Bronchial epithelial cell (primary cell): ENCODE measurements around the gene CARF. TPM values are rescaled to one million over a fixed set of nuclear protein-coding genes. Genes with fewer than 3 reads are reported as not detected.
A peak's percentile ranks its signal among the peaks of the same experiment; 100 is the strongest.
"Not testable (repeated sequence)": the region's sequence is repeated elsewhere in the genome, so short reads cannot be mapped to it uniquely, and the experiment has no call there.

Source experiments
- DNase-seq: peaks from one replicate; pipeline ENCODE4 v3.0.0-alpha.2; 2010; ENCODE audit warnings: low read depth
- FAIRE-seq: peaks from 2 replicates; lab custom pipeline; 2011; peaks lifted over from hg19 to GRCh38; lab: Jason Lieb, UNC
- H3K27me3 ChIP-seq: 2 replicates; pipeline ENCODE4 v1.5.1; 2011; ENCODE audit warnings: low read length; ENCODE audit not compliant: control insufficient read depth, insufficient read depth
- H3K36me3 ChIP-seq: 2 replicates; pipeline ENCODE4 v1.5.1; 2011; ENCODE audit warnings: low read length; ENCODE audit not compliant: control insufficient read depth, insufficient read depth
- H3K4me3 ChIP-seq: 2 replicates; pipeline ENCODE4 v1.5.1; 2011; ENCODE audit warnings: mild to moderate bottlenecking, low read depth, low read length, control low read depth
- total RNA-seq: library from RNA; depleted of rRNA; stranded (reverse); fragments of >200 nt; gene quantifications from 2 replicates; pipeline ENCODE4 v1.2.1, GENCODE V29; 2014
- TF ChIP-seq, protein P1 (sequence below): IDR thresholded peaks from 2 replicates; pipeline ENCODE4 v1.5.1; 2011; ENCODE audit warnings: mild to moderate bottlenecking, moderate library complexity, low read length, control low read depth, inconsistent platforms; ENCODE audit not compliant: insufficient read depth, severe bottlenecking

Gene CARF
- total RNA-seq, 1 donor from 2014 or later, result 3.2 TPM

DNA sequence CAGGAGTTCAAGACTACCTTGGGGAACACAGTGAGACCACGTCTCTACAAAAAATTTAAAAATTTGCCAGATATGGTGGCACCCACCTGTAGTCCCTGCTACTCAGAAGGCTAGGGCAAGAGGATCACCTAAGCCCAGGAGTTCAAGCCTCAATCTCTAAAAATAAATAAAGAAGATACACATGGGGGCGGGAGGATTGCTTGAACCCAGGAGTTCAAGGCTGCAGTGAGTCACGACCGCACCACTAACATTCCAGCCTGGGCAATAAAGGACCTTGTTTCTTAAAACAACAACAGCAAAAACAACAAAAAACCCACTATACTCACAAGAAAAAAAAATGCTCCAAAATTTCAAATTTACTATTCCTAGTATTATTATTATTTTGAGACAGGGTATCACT is 30.5 kb upstream of the CARF start:
- no peak for DNase-seq

DNA sequence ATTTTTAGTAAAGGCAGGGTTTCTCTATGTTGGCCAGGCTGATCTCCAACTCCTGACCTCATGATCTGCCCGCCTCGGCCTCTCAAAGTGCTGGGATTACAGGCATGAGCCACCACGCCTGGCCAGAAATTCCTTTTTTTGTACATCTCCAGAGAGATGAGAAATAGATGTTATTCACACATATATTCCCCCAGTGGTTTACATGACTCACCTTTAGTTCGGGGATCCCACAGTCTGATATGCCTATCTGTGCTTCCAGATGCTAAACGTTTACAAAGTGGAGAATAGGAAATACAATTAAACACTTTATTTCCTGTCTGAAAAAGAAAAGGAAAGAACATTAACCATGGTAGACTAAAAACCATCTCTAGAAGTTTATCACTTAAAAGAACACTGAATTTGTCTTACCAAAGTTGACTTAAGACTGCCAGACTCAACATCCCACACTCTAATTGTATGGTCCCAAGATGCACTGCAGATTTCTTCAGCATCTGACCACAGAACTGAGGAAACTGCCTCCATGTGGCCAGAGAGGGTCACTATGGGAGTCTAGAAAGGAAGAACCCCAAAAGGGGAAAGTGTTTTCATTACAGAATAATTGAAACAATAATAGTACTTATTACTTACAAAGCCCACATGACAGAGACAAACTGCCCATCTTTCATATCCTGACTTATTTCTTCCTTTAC is 27.9 kb upstream of the CARF start:
- TF ChIP-seq, protein P1, sequence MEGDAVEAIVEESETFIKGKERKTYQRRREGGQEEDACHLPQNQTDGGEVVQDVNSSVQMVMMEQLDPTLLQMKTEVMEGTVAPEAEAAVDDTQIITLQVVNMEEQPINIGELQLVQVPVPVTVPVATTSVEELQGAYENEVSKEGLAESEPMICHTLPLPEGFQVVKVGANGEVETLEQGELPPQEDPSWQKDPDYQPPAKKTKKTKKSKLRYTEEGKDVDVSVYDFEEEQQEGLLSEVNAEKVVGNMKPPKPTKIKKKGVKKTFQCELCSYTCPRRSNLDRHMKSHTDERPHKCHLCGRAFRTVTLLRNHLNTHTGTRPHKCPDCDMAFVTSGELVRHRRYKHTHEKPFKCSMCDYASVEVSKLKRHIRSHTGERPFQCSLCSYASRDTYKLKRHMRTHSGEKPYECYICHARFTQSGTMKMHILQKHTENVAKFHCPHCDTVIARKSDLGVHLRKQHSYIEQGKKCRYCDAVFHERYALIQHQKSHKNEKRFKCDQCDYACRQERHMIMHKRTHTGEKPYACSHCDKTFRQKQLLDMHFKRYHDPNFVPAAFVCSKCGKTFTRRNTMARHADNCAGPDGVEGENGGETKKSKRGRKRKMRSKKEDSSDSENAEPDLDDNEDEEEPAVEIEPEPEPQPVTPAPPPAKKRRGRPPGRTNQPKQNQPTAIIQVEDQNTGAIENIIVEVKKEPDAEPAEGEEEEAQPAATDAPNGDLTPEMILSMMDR, result no peak
- Histone ChIP-seq H3K4me3 (no peak overlapping the region), H3K36me3 (peaks cover 4% of the 10 kb centered on the region), H3K27me3 (no peaks in the 10 kb centered on the region)
- FAIRE-seq (no peak), DNase-seq (no peak)

More for the DNA sequence above, 30.5 kb upstream of the CARF start:
- TF ChIP-seq, protein P1, result no peak
- FAIRE-seq, result no peak
- peaks cover 4% of the 10 kb centered on the region for H3K36me3 ChIP-seq
- H3K4me3 ChIP-seq, result no peak overlapping the region
- no peaks in the 10 kb centered on the region for H3K27me3 ChIP-seq

DNA sequence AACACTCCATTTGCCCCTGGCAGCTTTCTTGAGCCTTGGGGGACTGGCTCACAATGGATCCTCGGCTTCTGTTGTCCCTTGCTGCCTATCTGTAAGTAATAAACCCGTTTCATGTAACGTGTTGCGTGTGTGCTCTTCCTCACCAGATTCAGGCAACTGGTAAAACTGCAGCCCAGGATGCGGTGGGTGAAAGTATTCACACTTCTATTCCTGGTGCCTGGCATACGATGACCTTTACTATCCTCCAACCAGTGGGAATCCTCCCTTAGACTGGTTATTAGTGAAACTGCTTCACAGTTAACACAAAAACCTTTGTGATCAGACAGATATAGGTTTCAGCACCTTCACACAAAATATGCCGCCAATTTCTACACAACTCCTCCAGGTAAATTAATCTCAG is 26.9 kb upstream of the CARF start:
- Histone ChIP-seq H3K4me3 (no peak overlapping the region), H3K36me3 (peaks cover 6% of the 10 kb centered on the region), H3K27me3 (no peaks in the 10 kb centered on the region)
- DNase-seq (no peak), FAIRE-seq (no peak)
- TF ChIP-seq, protein P1, result no peak

DNA sequence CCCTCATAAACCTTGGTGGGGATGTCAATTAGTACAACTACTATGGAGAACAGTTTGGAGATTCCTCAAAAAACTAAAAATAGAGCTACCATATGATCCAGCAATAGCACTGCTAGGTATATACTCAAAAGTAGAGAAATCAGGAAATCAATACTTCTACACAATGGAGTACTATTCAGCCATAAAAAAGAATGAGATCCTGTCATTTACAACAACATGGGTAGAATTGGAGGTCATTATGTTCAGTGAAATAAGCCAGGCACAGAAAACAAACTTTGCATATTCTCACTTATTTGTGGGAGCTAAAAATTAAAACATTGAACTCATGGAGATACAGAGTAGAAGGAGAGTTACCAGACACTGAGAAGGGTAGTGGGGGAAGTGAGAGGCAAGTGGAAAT is 6.6 kb upstream of the CARF start:
- DNase-seq, H3K27me3 ChIP-seq, FAIRE-seq, H3K36me3 ChIP-seq, H3K4me3 ChIP-seq: not testable (repeated sequence)

DNA sequence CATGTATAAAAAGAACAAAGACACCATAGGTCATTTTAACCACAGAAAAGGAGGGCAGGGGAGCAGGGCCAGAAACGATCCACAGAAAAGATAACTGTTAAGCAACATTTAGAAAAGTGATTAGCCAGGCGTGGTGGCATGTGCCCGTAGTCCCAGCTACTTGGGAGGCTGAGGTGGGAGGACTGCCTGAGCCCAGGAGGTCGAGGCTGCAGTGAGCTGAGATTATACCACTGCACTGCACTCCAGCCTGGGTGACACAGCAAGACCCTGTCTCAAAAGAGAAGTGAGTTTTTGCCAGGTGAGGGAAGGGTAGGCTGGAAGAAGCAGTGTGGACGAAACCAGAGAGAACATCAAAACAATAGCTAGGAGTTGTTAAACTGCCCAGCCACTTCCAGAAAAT is 3.9 kb upstream of the CARF start:
- TF ChIP-seq, protein P1, result no peak
- no peaks in the 10 kb centered on the region for H3K27me3 ChIP-seq
- H3K36me3 ChIP-seq, result no peaks in the 10 kb centered on the region
- H3K4me3 ChIP-seq, result no peak overlapping the region
- FAIRE-seq (no peak), DNase-seq (no peak)

DNA sequence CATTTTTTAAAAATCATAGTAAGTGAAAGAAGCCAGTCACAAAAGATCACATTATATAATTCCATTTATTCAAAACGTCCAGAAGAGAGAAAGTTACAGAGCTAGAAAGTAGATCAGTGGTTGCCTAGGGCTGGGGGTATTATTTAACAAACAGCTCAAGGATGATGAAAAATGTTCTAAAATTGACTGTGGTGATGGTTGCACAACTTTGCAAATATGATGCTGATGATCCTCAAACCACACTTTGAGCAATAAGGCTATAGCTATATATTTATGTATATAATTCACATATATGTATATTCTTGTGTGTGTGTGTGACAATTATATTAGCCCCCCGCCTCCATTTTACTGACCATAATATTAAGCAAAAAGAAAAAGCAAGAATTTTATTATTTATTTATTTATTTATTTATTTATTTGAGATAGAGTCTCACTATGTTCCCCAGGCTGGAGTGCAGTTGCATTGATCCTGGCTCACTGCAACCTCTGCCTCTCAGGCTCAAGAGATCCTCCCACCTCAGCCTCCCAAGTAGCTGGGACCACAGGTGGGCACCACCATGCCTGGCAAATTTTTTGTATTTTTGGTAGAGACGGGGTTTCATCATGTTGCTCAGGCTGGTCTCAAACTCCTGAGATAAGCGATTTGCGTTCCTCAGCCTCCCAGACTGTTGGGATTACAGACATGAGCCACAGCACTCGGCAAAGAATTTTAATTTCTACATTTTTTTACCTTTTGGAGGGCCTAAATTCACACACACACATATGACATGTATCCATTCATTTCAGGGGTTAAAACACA is 2.5 kb upstream of the CARF start:
- Histone ChIP-seq H3K27me3 (no peaks in the 10 kb centered on the region), H3K4me3 (no peak overlapping the region), H3K36me3 (no peaks in the 10 kb centered on the region)
- FAIRE-seq (no peak), DNase-seq (no peak)
- TF ChIP-seq, protein P1, result no peak

DNA sequence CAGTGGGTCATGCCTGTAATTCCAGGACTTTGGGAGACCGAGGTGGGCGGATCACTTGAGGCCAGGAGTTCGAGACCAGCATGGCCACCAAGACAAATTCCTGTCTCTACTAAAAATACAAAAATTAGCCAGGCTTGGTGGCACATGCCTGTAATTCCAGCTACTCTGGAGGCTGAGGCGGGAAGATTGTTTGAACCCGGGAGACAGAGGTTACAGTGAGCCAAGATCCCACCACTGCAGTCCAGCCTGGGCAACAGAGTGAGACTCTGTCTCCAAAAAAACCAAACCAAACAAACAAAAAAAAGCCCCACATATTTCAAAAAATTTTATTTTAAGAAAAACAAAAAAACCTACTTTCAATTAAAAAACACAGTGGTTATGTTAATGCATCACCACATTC is 1.8 kb upstream of the CARF start:
- H3K4me3 ChIP-seq, result peak overlapping the region; percentile 48
- H3K27me3 ChIP-seq, DNase-seq, FAIRE-seq, H3K36me3 ChIP-seq: not testable (repeated sequence)
